ENCODE data around the gene VAPA.

Gene VAPA
- total RNA-seq, result 154 to 231 reads per million in 2 experiments

- peak; percentile 88 for DNase-seq (ENCODE audit: low read depth)
Measured at GRCh38 chr18:9913526-9914333, at the start of gene VAPA. Gene VAPA, plus strand, starts transcription at chr18:9914016. Its CDS starts 241 bp downstream, at chr18:9914257.

- no peak for DNase-seq (ENCODE audit: low read depth)
Measured at GRCh38 chr18:9865764-9866490, 47.9 kb upstream of the VAPA start.

GRCh38 chr18:9866627-9867026, 47.2 kb upstream of the VAPA start:
- DNase-seq (ENCODE audit: low read depth), result no peak

- no peak for DNase-seq (ENCODE audit: low read depth)
Measured at GRCh38 chr18:9867071-9867594, 46.7 kb upstream of the VAPA start.

GRCh38 chr18:9868857-9869714, 44.7 kb upstream of the VAPA start:
- no peak for DNase-seq (ENCODE audit: low read depth)

GRCh38 chr18:9869715-9870430, 43.9 kb upstream of the VAPA start:
- DNase-seq (ENCODE audit: low read depth), result no peak

GRCh38 chr18:9870431-9871008, 43.3 kb upstream of the VAPA start:
- DNase-seq (ENCODE audit: low read depth), result no peak

GRCh38 chr18:9871244-9871746, 42.5 kb upstream of the VAPA start:
- no peak for DNase-seq (ENCODE audit: low read depth)

- no peak for DNase-seq (ENCODE audit: low read depth)
Measured at GRCh38 chr18:9872823-9873222, 41.0 kb upstream of the VAPA start.

GRCh38 chr18:9874728-9875127, 39.1 kb upstream of the VAPA start:
- DNase-seq (ENCODE audit: low read depth), result no peak

- DNase-seq (ENCODE audit: low read depth), result no peak
Measured at GRCh38 chr18:9876212-9876866, 37.5 kb upstream of the VAPA start.

- no peak for DNase-seq (ENCODE audit: low read depth)
Measured at GRCh38 chr18:9876867-9877654, 36.8 kb upstream of the VAPA start.

- no peak for DNase-seq (ENCODE audit: low read depth)
Measured at GRCh38 chr18:9877655-9878014, 36.2 kb upstream of the VAPA start.

GRCh38 chr18:9878095-9878494, 35.7 kb upstream of the VAPA start:
- DNase-seq (ENCODE audit: low read depth), result no peak

- no peak for DNase-seq (ENCODE audit: low read depth)
Measured at GRCh38 chr18:9878783-9879242, 35.0 kb upstream of the VAPA start.

- no peak for DNase-seq (ENCODE audit: low read depth)
Measured at GRCh38 chr18:9884090-9884489, 29.7 kb upstream of the VAPA start.

GRCh38 chr18:9884532-9885140, 29.2 kb upstream of the VAPA start:
- DNase-seq (ENCODE audit: low read depth), result no peak

- DNase-seq (ENCODE audit: low read depth), result no peak
Measured at GRCh38 chr18:9885170-9886004, 28.4 kb upstream of the VAPA start, which contains the start of gene TXNDC2. Gene TXNDC2, plus strand, starts transcription at chr18:9885973. Its CDS starts 708 bp downstream, at chr18:9886681.
